NOMO-1 treated with dmso at 0.1 percent for 144 hours (cell line): ENCODE measurements around the gene HELB.

ENCODE experiments used
- DNase-seq: peaks from one replicate; lab custom pipeline; 2025; ENCODE audit not compliant: unreplicated experiment; lab: John Stamatoyannopoulos, UW

The HELB gene

DNA sequence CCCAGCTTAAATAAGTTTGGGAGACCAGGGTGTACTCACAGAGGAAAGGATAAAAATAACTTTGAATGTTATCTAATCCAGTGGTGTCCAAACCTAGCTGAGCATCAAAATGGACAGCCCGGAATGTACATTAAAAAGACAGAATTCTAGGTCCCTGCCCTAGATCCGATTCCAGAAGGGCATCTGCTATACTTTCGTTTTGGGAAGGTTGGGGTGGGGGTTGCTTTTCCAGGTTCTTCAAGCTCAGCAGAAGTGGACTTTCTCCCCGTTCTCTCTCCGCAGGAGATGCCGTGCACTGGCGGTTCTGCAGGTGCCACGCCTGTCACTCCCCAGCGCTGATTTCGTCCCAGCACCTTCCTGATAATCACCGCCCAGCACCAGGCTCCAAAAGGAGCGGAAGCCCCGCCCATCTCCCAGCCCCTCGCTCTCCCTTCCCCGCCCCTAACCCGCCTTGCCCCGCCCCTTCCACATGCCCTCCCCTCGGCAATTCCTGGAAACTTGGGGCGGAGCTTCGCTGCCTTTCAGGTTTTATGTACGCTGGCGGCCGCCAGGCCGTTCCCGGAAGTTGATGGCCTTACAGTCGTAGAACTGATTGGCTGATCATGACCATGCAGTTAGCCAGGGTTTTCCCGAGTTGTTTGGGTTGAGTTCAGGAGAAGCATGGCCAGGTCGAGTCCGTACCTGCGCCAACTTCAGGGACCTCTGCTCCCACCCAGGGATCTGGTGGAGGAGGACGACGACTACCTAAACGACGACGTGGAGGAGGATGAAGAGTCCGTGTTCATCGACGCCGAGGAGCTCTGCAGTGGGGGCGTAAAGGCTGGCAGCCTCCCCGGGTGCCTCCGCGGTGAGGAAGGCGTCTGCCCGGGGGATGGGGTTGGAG is at the start of gene HELB:
Gene HELB (plus strand): TSS at position 550 of the 883 bp plus-strand sequence. CDS start 111 bp downstream, at position 661.
- peak; percentile 94 for DNase-seq

DNA sequence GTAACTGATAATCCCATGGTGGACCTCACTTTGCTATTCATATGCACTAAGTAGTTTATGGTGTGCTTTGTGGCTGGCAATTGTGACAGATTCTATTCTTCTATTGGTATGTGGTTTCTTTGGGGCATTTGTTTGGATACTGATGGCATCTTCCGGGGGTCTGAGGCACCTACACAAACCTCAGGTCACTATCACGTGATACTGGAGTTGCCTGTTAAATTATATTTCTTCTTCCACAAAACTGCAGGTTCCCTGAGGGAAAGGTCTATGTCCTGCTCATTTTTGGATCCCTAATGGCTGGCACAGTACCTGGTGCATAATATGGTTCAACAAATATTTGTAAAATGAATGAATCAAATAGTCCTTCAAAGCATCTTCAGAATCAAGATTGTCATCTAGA is 49.5 kb upstream of the HELB start:
- DNase-seq: no peak

DNA sequence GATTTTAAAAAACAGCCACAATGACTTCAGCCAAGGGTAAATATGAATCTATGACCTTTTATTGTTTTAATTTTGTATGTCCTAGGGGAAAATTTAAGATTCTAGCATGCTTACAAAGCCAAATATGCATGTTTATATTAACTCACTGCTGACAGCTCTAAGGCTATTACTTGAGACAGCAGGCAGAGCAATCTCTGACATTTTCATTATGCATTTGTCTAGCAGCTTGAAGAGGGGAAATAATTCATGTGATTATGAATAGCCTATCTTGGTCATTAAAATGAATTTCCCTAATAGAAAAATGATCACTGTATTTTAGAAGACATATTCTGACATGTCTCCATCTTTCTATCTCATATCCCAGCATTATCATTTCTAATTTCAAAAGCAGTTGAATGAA is 46.6 kb upstream of the HELB start:
- no peak for DNase-seq

DNA sequence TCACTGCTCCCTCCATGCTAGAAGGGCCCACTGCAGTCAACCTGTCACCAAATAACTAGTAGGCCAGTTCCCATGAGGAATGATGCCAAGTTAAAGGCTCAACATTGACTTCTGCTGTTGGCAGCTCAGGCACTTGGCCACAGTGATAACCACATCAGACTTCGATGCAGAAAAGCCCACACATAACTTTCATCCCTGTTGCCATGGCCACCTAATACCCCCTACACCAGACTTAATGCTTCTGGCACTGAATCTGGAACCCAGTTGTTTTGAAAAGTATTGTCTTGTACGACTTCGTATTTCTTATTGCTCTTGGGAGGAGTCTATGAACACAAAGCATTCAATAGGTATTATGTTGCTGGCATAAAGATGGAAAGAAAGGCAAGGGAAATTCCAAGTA is 44.3 kb upstream of the HELB start:
- DNase-seq: no peak

DNA sequence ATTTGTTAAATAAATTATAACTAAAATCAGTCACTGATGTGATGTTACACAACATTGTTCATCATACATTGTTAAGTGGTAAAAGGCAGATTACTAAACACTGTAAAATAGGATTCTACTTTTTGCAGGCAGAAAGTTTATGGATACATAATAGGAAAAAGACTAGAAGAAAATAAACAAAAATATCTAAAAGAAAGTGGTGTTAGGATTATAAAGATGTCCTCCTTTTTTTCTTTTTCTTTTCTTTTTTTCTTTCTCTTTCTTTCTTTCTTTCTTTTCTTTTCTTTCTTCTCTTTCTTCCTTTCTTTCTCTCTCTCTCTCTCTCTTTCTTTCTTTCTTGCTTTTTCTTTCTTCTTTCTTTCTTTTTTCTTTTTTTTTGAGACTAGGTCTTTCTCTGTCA is 39.6 kb upstream of the HELB start:
- no peak for DNase-seq

DNA sequence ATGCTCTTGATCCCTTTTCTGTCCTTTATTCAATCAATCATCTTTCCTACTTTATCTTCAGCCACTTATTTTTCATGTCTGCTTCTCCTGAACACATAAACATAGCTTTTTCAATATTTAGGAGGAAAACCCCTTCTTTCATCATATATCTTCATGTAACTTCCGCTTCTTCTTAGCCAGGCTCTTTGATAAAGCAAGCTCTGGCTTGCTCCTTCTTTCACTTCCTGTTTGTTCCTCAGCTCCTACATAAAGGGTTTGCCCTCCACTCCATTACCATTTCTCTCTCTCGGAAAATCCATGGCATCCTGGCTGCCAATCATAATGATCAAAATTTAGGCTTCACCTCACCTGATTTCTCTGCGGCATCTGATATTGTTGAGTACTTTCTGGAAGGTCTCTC is 33.7 kb upstream of the HELB start:
- peak; percentile 89 for DNase-seq

DNA sequence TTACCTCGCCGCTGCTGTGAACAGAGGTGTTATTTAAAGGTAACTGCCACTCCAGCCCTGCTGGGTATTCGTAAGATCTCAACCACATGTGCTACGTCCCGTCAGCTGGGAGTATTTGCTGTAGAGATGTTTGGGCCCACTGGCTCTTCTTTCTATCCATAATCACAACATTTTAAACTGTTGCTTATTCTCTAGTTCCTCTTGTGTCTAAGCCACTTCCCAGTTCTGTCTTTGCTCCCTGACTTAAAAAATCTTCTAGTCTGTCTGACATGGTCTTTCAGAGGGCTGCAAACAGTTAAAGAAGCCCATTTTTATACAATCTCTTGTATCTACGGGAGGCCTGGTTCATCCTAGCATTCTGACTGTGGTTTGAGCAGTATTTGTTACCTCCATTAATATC is 33.2 kb upstream of the HELB start:
- DNase-seq: peak; percentile 42

DNA sequence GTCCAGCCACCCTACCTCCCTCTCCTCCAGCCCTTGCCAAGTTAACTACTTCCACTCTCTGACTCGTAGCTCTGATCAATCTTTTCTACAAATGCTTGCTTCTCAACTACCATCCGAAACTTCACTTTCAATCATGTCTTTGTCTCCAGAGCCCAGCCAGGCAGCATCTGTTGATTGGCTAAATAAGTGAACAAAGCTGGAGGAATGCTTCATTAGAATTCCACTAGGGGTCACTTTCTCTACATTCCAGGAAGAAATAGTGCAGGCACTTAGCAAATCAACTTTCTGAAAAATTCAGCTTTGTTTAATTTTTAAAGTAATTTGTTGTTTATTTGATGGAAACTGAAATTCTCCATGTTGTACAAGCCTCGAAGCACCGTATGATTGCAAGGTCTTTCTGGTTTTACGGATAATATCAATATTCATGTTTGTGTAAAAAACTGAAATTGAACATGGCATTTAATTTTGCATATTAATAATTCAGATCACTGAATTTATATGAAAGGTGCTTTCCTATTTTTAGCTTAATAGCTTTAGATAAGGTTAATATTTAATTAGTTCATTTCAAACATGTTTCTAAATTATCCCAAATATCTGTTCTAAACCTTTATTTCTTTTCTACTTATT is 32.4 kb upstream of the HELB start:
- peak; percentile 34 for DNase-seq

DNA sequence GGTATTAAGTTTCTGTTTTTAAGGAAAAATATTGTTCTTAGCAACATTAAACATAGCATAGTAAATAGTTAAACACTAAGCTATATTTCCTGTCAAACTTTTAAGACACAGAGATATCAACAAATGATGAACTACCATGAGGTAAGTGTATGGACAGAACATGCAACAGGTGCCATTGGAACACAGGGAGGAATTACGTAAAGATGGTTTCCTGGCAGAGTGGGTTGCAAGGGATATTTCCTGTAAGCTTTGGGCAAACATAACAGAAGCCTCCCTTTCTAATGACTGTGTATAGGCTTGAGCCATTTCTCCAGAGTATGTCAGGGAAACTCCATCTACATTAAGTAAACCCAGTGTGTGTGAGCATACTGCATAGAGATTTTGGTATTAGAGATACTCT is 31.7 kb upstream of the HELB start:
- no peak for DNase-seq

DNA sequence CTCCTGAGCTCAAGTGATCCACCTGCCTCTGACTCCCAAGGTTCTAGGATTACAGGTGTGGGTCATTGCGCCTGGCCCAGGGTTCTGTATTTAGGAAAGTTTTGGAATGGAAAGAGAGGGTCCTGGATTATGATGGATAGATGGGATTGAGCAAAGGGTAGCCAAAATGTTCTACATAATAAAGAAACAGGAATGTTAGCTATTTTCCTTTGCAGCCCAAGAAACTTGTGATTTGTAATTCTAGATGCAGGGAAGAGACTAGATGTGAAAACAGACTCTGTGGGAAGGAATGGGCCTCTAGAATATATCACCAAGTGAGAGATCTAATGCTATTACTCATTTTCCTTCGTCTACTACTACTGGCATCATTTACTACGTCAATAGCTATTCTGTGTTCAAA is 29.6 kb upstream of the HELB start:
- no peak for DNase-seq

DNA sequence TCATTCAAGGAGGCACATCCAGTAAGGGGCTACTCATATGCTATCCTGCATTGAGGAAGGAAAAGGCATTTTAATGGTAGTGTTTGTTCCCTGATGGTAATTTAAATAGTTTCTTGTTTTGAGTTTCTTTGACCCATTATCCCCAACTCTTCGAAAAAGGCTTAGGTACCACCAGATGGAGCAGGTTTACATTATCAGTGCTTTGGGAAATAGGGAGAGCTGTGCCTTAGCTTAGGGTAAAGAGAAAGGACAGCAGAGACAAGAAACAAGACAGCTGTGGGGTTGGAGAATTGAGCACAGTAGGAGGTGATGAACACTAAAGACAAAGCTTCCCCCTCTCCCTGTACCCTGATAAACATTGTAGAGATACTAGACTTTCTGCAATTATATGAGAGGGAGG is 29.1 kb upstream of the HELB start:
- DNase-seq: no peak

DNA sequence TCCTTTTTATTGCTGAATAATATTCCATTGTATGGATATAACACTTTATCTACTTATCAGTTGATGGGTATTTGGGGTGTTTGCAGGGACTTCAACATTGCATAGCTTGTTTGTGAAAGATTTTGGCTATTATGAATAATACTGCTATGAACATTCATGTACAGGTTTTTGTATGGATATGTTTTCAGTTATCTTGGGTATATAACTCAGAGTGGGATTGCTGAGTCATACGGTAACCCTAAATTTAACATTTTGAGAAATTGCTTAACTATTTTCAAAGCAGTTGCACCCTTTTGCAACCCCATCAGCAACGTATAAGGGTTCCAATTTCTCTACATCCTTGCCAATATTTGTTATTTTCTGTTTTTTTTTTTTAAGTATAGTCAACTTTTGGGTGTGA is 27.3 kb upstream of the HELB start:
- no peak for DNase-seq

DNA sequence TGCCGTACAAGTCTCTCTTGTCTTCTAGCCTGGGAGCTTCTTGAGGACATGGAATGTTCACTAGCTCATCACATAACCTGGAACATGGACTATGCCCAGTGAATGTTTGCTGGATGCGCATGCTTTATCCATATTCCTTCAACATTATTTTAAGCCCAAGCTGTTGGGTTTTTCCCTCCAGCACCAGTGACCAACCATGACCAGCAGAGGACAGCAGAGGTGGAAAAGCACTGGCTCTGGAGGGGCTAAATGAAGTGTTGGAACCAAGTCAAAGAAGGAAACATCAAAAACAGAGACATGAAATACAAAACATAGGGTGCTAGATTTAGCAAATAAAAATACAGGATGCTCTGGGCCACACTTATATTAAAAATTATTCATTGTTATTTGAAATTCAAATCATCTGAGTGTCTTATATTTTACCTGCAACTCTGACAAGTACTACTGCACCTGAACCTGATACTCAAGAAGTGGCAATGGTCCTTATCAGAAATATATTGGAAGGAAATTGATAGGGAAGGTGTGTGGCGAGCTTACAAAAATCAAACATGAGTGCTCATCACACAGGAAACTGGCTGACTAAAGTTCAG is 23.1 kb upstream of the HELB start:
- DNase-seq: peak; percentile 13

DNA sequence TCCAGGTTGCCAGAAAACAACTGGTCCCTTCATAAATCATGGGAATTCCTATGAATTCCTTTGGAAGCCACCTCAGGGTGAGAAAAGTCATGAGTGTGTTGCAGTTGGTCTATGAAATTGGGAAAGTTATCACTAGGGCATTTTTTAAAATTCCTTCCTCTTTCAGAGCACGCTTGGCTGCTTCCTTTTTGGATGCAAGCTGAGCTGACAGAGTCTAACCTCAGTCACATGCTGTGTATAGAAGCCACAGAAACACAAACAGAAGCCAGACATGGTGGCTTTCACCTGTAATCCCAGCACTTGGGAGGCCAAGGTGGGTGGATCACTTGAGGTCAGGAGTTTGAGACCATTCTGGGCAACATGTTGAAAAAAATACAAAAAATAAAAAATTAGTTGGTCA is 21.7 kb upstream of the HELB start:
- peak; percentile 31 for DNase-seq

DNA sequence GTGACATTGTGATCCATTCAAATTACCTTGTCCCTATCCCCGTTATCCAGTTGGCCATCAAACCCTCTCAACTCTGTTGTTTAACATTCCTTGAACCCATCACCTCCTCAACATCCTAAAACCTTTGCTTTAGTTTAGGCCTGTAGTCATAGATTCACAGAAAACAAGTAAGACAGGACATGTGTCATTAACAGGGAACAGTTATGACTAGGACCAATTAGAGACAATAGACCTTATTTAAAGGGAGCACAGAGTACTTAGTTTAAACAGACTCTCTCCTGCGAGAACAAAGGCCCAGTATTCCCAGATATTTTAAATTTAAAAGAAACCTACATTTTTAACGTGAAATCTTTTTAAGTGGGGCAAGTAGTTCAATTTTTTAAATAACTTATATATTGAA is 20.0 kb upstream of the HELB start:
- DNase-seq: no peak

DNA sequence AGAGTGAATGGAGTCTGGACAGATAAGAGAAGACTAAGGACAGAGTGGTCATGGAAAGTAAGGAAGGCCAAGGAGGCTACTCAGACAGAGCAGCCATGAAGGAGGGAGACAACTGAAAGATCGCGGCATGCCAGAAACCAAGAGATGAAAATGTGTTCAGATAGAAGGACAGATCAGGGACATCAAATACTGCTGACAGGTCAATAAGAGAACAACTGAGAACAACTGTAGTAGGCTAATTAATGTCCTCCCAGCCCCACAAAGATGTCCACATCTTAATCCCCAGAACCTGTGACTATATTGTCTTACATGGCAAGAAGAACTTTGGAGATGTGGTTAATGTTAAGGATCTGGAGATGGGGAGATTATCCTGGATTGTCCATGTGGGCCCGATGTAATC is 15.0 kb upstream of the HELB start:
- no peak for DNase-seq

DNA sequence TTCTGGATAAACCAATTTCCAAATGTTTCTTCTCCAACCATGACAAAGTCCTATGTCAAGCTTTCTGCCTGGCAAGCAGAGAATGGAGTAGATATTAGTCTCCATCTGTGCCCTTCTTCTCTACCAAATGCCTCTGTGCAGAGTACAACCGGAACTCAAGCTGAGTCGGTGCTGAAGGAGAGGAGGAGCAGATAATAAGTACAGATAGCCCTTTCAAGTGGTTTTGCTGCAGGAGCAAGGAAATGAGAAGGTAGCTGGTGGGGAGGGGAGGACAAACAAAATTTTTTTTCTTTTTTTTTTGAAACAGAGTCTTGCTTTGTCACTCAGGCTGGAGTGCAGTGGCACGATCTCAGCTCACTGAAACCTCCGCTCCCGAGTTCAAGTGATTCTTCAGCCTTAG is 14.2 kb upstream of the HELB start:
- DNase-seq: no peak

DNA sequence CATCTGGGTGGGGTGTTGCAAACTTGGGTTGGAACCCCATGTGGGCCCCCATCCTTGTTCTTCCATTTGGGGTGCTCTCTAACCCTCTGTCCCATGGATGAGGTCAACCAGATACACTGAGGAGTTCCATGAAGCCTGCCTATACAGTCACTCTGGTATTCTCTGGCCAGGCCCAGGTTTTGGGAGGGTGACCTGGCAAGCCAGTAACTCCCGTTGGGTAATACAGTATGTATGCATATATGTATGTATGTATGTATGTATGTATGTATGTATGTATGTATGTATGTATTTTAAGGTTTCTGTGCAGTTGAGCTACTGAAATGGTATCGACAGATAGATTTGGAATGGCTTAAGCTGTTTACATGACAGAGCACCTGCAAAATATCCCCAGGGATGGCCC is 12.8 kb upstream of the HELB start:
- no peak for DNase-seq

DNA sequence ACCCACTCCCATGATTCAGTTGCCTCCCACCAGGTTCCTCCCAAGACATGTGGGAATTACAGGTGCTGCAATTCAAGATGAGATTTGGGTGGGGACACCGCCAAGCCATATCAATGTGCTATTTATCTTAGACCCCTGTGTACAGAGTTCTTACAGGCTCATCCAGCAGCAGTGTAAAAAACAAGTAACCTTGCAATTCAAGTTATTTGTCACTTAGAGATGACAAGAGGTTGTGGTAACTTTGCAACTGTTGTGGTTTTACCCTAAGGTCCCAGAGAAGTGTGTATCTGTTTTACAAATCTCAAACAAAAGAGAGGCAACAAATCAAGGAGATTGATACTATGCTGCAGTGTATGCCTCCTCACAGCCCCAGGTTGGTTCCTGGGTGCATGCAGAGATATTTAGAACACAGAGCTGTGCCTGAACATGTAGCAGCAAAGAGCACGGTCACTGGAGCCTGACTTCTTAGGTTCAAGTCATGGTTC is 11.5 kb upstream of the HELB start:
- no peak for DNase-seq

DNA sequence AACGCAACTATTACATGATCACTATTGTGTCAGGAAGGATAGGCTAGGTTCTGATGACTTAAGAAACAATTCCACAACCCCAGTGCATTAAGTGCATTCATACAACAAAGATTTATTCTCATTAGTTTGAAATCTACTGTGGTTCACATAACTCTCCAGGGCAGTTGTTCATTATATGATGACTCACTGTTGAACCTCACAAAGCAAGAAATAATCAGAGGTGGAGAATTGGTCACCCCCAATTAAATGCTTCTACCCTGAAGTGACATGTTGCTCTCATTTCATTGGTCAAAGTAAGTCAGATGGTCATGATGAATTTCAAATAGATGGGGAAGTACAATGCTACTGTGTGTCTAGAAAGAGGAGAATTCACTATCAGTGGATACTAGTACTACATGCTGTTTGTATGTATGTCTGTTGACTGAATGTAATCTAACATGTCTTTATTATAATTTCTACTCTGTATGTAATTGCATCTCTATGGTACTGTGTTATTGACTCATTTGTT is 6.1 kb upstream of the HELB start:
- DNase-seq: no peak

DNA sequence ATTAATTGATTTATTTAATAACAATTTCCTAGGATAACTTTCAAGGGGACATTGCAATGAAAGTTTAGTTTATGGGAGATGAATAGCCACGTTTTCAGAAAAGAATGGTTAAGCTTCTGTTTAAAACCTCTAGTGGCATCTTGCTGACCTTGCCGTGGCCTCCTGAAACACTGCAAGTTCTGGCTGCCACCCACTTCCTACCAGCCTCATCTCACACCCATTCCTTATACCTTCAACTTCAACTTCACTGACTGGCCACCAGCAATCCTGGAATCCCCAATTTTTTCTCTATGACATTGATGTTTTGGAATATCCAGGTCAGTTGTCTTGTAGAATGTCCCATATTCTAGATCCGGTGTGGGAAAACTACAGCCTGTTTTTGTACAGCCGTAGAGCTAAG is 5.2 kb upstream of the HELB start:
- no peak for DNase-seq

DNA sequence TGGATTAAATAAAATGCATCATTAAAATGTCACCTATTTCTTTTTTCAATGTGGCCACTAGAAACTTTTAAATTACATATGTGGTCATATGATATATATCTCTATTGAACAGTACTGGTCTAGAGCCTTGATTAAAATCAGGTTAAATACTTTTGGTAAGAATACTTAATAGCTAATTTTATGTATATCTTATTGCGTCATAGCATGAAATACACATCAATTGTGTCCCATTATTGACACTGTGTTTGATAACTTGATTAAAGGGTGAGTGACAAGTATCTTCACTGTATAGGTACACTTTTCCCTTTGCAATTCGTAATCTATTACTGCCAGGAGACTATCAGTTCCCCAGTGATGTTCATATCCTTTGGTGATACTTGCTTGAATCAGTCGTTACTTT is 4.4 kb upstream of the HELB start:
- DNase-seq: no peak
